ENCODE data around the gene SLC25A18. TPM values are rescaled to one million over a fixed set of nuclear protein-coding genes. Genes with fewer than 3 reads are reported as not detected.
"Not testable (repeated sequence)": the region's sequence is repeated elsewhere in the genome, so short reads cannot be mapped to it uniquely, and the experiment has no call there.

SLC25A18 gene
- total and polyA plus RNA-seq, 7 donors = 0.56 to 10.4 (median 5.7) TPM

DNA sequence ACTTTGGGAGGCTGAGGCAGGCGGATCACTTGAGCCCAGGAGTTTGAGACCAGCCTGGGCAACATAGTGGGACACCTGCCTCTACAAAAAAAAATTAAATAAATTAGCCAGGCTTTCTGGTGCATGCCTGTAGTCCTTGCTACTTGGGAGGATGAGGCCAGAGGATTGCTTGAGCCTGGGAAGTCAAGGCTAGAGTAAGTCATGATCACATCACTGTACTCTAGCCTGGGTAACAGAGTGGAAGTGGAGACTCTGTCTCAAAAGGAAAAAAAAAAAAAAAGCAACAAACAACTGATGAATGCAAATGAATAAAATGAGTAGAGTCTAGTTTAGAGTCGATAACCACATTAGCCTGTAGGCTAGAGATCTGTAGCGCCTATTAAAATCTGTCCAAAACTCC, 71.4 kb downstream of the SLC25A18 start:
- DNase-seq (no peak), ATAC-seq (no peak)
- no peaks in the 10 kb centered on the region for H3K36me3 ChIP-seq (ENCODE audit: insufficient read depth in 1 of 2, low read depth in 1 of 2)
- H3K9me3 ChIP-seq = no peaks in the 10 kb centered on the region
- intact Hi-C loops (cut with DNase I) = no loop called here
- H3K4me1 ChIP-seq = peaks cover 15% of the 10 kb centered on the region
- no peak overlapping the region for H3K4me3 ChIP-seq
- WGBS, 3 donors = 88 to 94% (median 91%) methylated on average over 3 of the region's 3 CpGs
- H3K27me3 ChIP-seq (ENCODE audit: insufficient read depth in 3 of 3, low read length in 2 of 3) = no peaks in the 10 kb centered on the region
- no peak overlapping the region for H3K27ac ChIP-seq
- no peak for TF ChIP-seq CTCF (IDR thresholded peaks at IDR 0.05)

- ATAC-seq; H3K27ac ChIP-seq; DNase-seq; intact Hi-C loops (cut with DNase I); H3K27me3 ChIP-seq (ENCODE audit: insufficient read depth in 3 of 3, low read length in 2 of 3); H3K4me3 ChIP-seq; H3K36me3 ChIP-seq (ENCODE audit: insufficient read depth in 1 of 2, low read depth in 1 of 2); H3K9me3 ChIP-seq: not testable (repeated sequence)
- WGBS, 3 donors = 82 to 88% (median 86%) methylated on average over 10 of the region's 10 CpGs
- peaks cover 15% of the 10 kb centered on the region for H3K4me1 ChIP-seq
These were observed 73.6 kb downstream of the SLC25A18 start for GRCh38 chr22:17636850-17637249.

DNA sequence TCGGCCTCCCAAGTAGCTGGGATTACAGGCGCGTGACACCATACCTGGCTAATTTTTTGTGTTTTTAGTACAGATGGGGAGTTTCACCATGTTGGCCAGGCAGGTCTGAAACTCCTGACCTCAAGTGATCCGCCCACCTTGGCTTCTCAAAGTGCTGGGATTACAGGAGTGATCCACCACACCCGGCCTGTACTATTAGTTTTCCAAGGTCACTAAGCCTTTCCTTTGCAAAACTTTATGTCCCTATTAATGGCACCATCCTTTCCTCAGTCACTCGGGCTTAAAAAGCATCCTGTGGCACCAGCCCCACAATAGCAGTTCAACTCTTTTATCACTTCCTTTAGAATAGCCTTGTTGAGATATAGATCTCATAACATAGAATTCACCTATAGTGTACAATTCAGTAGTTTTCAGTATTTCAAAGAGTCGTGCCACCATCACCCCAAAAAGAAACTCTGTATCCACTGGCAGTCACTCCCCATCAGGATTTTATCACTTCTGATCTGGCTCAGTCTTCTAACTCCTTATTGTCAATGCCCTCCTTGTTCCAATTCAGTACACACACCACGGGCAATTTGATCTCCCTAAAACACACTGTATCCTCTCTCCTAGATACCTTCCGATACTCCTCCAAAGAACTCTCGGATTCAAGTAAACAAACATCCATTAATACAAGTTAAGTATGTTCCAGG, 74.3 kb downstream of the SLC25A18 start:
- no peaks in the 10 kb centered on the region for H3K27me3 ChIP-seq (ENCODE audit: insufficient read depth in 3 of 3, low read length in 2 of 3)
- peak overlapping the region; percentile 85 for H3K4me3 ChIP-seq
- H3K9me3 ChIP-seq = no peaks in the 10 kb centered on the region
- no peaks in the 10 kb centered on the region for H3K36me3 ChIP-seq (ENCODE audit: insufficient read depth in 1 of 2, low read depth in 1 of 2)
- no peak for DNase-seq
- peak in 1 of 4 donors; percentile 0 for ATAC-seq
- WGBS, 3 donors = 48 to 55% (median 49%) methylated on average over 10 of the region's 10 CpGs
- H3K27ac ChIP-seq = peak overlapping the region; percentile 93
- H3K4me1 ChIP-seq = peaks cover 15% of the 10 kb centered on the region
- intact Hi-C loops (cut with DNase I) = no loop called here
- TF ChIP-seq CTCF (IDR thresholded peaks at IDR 0.05) = no peak

DNA sequence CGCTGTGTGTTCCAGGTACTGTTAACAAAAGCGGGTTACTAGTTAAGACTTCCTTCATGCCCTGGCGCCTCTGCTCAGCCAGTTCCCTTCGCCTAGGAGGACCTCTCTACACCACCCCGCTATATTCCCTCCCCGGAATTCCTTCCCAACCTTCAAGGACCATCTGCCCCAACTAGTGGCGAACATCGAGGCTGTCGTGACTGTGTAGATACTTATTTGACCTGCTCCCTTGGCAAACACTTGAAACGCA, 74.8 kb downstream of the SLC25A18 start:
- no peaks in the 10 kb centered on the region for H3K27me3 ChIP-seq (ENCODE audit: insufficient read depth in 3 of 3, low read length in 2 of 3)
- H3K4me3 ChIP-seq = peak overlapping the region; percentile 85
- DNase-seq = no peak
- peak; percentile 39 to 55 (median 46) for ATAC-seq
- H3K4me1 ChIP-seq = peaks cover 11% of the 10 kb centered on the region
- intact Hi-C loops (cut with DNase I) = no loop called here
- WGBS, 3 donors = 0 to 1% (median 0%) methylated on average over 10 of the region's 10 CpGs
- no peaks in the 10 kb centered on the region for H3K9me3 ChIP-seq
- no peak for TF ChIP-seq CTCF (IDR thresholded peaks at IDR 0.05)
- no peaks in the 10 kb centered on the region for H3K36me3 ChIP-seq (ENCODE audit: insufficient read depth in 1 of 2, low read depth in 1 of 2)
- peak overlapping the region; percentile 93 for H3K27ac ChIP-seq

DNA sequence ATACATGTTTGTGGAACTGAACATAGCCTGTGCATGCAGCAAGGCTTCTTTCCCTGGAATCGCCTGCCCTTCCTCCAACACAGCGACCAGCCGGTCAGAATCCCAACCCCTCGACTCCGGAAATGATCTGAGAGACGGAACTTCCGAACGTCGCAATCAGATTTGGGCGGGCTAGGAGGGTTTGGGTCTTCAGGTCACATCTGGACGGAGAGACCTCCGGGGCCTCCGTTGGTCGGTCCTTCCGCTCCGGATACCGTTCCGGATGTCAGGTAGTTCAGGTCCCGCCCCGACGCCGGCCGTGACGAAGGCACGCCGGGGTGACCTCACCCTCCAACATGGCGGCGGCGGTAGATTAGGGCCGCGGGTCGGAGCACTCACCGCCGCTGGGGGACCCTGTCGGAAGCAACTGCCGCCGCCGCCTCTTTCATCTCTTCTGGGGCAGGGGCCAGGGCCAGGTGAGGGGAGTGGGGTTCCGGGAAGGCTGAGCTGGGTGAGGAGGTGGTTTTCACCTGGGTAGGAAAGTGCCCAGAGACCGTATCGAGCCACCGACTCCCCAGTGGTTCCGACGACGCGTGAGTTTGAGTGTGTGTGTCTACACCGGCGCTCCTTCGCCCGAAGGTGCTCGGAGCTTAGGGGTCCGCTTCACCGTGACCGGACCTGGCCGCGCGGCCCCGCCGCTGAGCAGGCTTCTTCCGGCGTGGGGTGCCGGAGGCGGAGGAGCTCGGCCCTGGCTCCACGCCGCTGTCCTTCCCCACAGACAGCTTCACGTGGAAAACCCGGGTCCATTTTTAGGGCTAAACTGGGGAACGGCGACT, 75.3 kb downstream of the SLC25A18 start, which contains the start of gene BCL2L13:
Gene BCL2L13, plus strand, starts transcription at position 326 of the 815 bp plus-strand sequence. CDS start 16,955 bp downstream, outside the sequence.
- no peaks in the 10 kb centered on the region for H3K36me3 ChIP-seq (ENCODE audit: insufficient read depth in 1 of 2, low read depth in 1 of 2)
- peaks cover 6% of the 10 kb centered on the region for H3K4me1 ChIP-seq
- no peaks in the 10 kb centered on the region for H3K9me3 ChIP-seq
- intact Hi-C loops (cut with DNase I) = no loop called here
- no peaks in the 10 kb centered on the region for H3K27me3 ChIP-seq (ENCODE audit: insufficient read depth in 3 of 3, low read length in 2 of 3)
- DNase-seq (peak; percentile 93 to 97), ATAC-seq (peak; percentile 93 to 95 (median 94))
- H3K4me3 ChIP-seq = peak within 1 kb of the TSS; percentile 85
- H3K27ac ChIP-seq = peak within 1 kb of the TSS; percentile 93
- TF ChIP-seq CTCF (IDR thresholded peaks at IDR 0.05) = no peak
- 0% methylated on average over 70 of the region's 70 CpGs for WGBS, 3 donors

Data from psoas muscle (tissue), 8 donors.